Body of pancreas (tissue), 4 donors: ENCODE data around the gene MPST. TPM values are rescaled to one million over a fixed set of nuclear protein-coding genes. Genes with fewer than 3 reads are reported as not detected.
A peak's percentile ranks its signal among the peaks of the same experiment; 100 is the strongest.

Experiments
- ATAC-seq: fragments of 150-250 bp; one replicate; pipeline ENCODE4 v1.9.1; 2016
- DNase-seq, 4 donors: peaks; one replicate each; pipeline ENCODE4 v3.0.0-alpha.2; 2019
- H3K27ac ChIP-seq, 4 donors: fragments of 200-600 bp; sonication (generic); 1 replicate in 3 of 4; 2 replicates in 1 of 4; pipeline versions ENCODE4 v1.5.1 to v1.6.1; 2016 to 2019; ENCODE audit warnings: mild to moderate bottlenecking in 1 of 4, mixed read lengths in 1 of 4, moderate library complexity in 1 of 4
- H3K27me3 ChIP-seq, 2 donors: fragments of 200-600 bp; sonication (generic); one replicate each; pipeline ENCODE4 v1.6.0; 2016; ENCODE audit warnings: mild to moderate bottlenecking in 1 of 2
- H3K36me3 ChIP-seq, 2 donors: fragments of 200-600 bp; sonication (generic); replicated peaks in 1 of 2; 2 replicates each; pipeline ENCODE4 v1.5.1; 2016; ENCODE audit warnings: low read depth in 2 of 2; ENCODE audit not compliant: insufficient read depth in 1 of 2
- H3K4me1 ChIP-seq: fragments of 200-600 bp; sonication (generic); one replicate; pipeline ENCODE4 v1.6.0; 2016
- H3K4me3 ChIP-seq, 2 donors: fragments of 200-600 bp; sonication (generic); 1 replicate in 1 of 2; 2 replicates in 1 of 2; pipeline ENCODE4 v1.5.1; 2016 to 2019
- H3K9me3 ChIP-seq, 3 donors: fragments of 200-600 bp; sonication (generic); 1 replicate in 2 of 3; 2 replicates in 1 of 3; pipeline ENCODE4 v1.5.1; 2016
- CTCF ChIP-seq, 7 experiments: fragments of 450-650 bp in 4 of 7; fragments of 200-600 bp in 3 of 7; sonication (generic) in 3 of 7; IDR thresholded peaks; one replicate each; pipeline ENCODE4 v1.5.1; 2016 to 2019; ENCODE audit warnings: antibody characterized with exemption in 7 of 7
- POLR2A ChIP-seq, 3 donors: fragments of 450-650 bp; IDR thresholded peaks; one replicate each; pipeline ENCODE4 v1.6.1; 2016; ENCODE audit warnings: antibody characterized with exemption in 3 of 3, mild to moderate bottlenecking in 2 of 3
- WGBS, 2 donors: methylation state at CpG; one replicate each; pipeline ENCODE4 v1.1.5; 2017; 5-methylcytosine and 5-hydroxymethylcytosine counted together
- intact Hi-C: fragments of 100-400 bp; cut with DNase I; formaldehyde crosslinking; loops from one replicate; pipeline ENCODE4 v1.15.1; 2023
- total RNA-seq, 2 donors: library from RNA; depleted of rRNA; stranded (reverse); fragments of >200 nt; gene quantifications; one replicate each; pipeline ENCODE4 v1.1.0, GENCODE V29; 2016

MPST gene
- total RNA-seq, 2 donors from 2014 or later: 173 TPM

DNA sequence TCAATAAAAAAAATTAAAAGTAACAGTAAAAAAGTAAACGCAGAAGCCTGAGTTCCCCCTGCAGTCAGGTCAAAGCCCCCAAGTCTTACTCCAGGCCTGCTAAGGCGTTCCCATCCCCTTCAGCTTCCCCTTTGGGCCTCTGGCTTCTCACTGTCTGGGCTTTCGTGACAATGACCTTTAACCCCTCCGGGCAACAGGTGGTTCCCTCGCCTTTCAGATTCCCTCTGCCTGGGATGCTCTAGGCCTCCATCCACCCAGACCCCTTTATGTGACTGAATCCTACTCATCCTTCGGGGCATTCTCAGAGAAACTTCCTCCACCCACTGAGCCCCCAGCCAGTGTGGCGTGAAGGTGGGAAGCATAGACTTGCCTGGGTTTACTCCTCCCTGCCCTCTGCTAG, 8.0 kb downstream of the MPST start:
- 86 to 87% methylated on average over 7 of the region's 7 CpGs for WGBS, 2 donors
- DNase-seq (no peak), ATAC-seq (no peak)
- Histone ChIP-seq H3K27me3 (no peaks in the 10 kb centered on the region), H3K9me3 (no peaks in the 10 kb centered on the region), H3K27ac (no peak overlapping the region), H3K36me3 (peaks cover 0 to 13% of the 10 kb centered on the region in 2 donors), H3K4me3 (no peak overlapping the region), H3K4me1 (peaks cover 52% of the 10 kb centered on the region)
- intact Hi-C loops: no loop called here
- TF ChIP-seq POLR2A (IDR thresholded peaks at IDR 0.05) (no peak), CTCF (IDR thresholded peaks at IDR 0.05) (no peak)

DNA sequence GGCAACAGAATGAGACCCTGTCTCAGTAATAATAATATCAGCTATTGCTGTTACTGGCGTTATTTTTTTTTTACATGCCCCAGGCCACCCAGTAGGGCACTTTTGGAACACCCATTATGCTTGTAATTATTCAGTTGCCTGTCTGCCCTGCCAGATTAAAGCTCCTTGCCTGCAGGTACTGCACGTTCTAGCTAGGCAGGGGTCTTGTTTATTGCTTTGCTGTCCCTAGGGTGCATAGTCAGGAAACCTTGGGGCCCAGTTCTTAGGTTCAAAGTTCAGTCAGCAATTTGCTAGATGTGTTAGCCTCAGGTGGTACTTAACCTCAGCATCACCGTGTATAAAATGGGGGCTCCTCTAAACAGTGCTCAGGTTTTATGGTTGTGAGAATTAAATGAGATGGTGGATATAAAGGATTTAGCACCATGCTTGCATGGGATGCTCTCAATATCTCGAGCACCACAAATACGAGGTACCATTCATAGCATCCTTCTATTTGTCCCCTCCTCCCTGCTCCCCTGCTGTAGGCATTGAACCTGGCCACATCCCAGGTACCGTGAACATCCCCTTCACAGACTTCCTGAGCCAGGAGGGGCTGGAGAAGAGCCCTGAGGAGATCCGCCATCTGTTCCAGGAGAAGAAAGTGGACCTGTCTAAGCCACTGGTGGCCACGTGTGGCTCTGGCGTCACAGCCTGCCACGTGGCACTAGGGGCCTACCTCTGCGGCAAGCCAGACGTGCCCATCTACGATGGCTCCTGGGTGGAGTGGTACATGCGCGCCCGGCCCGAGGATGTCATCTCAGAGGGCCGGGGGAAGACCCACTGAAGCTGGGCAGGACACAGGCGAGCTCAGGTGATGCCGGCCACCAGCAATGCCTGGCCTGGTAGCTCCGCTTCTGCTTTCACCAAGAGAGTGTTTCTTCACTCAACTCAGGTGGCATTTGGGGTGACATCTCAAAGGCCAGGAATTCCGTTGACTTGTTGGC, 9.4 kb downstream of the MPST start:
- ATAC-seq: no peak
- 87 to 88% methylated on average over 12 to 18 of the region's 22 CpGs for WGBS, 2 donors
- Histone ChIP-seq H3K4me3 (no peak overlapping the region), H3K4me1 (peaks cover 52% of the 10 kb centered on the region), H3K36me3 (peaks cover 0 to 13% of the 10 kb centered on the region in 2 donors), H3K27ac (no peak overlapping the region), H3K9me3 (no peaks in the 10 kb centered on the region), H3K27me3 (no peaks in the 10 kb centered on the region)
- TF ChIP-seq CTCF (IDR thresholded peaks at IDR 0.05) (no peak), POLR2A (IDR thresholded peaks at IDR 0.05) (no peak)
- intact Hi-C loops: no loop called here
- DNase-seq: no peak

DNA sequence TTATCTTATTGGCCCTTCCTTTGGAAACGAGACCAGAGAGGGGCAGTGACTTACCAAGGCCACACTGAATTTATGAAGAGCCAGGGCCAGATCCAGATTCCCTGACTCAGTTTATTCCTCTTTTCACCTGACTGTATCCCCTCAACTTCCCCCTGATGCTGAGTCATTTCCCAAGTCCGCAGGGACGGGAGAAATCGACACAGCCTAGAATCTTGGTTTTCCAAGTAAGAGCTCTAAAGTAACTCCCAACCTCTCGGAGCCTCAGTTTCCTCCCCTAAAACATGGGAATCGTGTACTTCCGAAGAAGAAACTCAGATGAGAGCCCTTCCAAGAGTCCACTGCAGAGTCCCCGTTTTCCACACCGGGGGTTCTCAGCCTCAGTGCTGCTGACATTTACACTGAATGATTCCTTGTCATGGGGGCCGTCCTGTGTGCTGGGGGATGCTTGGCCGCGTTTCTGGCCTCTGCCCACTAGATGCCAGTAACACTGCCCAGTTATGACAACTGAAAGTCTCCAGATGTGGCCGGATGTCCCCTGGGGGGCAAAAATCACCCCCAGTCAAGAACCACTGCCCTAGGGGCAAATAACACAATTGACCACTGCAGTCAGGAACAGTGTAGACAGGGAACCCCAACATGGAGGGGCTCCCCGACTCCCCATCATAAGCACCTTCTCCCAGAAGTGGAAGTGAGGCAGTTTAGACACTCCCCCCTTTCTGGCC, 11.2 kb downstream of the MPST start:
- no peak for DNase-seq
- TF ChIP-seq POLR2A (IDR thresholded peaks at IDR 0.05): no peak
- TF ChIP-seq CTCF (IDR thresholded peaks at IDR 0.05): no peak
- intact Hi-C loops: no loop called here
- no peak for ATAC-seq
- Histone ChIP-seq H3K27ac (peak overlapping the region in 3 of 4 donors; percentile 82 to 94 (median 94)), H3K9me3 (no peaks in the 10 kb centered on the region), H3K4me1 (peaks cover 45% of the 10 kb centered on the region), H3K36me3 (peaks cover 0 to 11% of the 10 kb centered on the region in 2 donors), H3K4me3 (no peak overlapping the region), H3K27me3 (no peaks in the 10 kb centered on the region)
- 68 to 77% methylated on average over 13 to 14 of the region's 14 CpGs for WGBS, 2 donors

DNA sequence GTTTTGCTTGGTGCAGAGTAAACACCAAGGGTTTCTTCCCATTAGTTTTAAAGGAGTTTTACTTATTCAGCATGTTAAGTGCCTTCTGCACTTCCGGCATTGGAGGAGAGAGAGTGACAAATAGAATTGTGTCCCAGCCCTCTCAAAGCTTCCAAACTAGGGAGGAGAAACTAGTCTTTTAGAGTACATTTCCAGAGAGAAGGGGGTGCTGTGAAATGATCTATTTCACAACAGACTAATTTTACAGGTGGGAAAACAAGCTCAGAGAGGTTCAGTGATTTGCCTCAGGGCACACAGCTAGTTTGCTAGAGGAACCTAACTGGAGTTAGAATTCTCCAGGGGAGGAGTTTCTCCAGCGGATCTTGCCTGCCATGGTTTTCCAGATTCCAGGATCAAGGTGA, 12.6 kb downstream of the MPST start:
- peaks cover 41% of the 10 kb centered on the region for H3K4me1 ChIP-seq
- intact Hi-C loops: no loop called here
- TF ChIP-seq POLR2A (IDR thresholded peaks at IDR 0.05): no peak
- TF ChIP-seq CTCF (IDR thresholded peaks at IDR 0.05): no peak
- no peaks in the 10 kb centered on the region for H3K9me3 ChIP-seq
- H3K27ac ChIP-seq: peak overlapping the region; percentile 82 to 94 (median 90)
- H3K4me3 ChIP-seq: no peak overlapping the region
- WGBS, 2 donors: 7 to 13% methylated on average over 2 of the region's 2 CpGs
- ATAC-seq: peak; percentile 7
- H3K27me3 ChIP-seq: no peaks in the 10 kb centered on the region
- no peak for DNase-seq
- H3K36me3 ChIP-seq: peaks cover 0 to 11% of the 10 kb centered on the region in 2 donors
